HG03066 (cell line): Measurements from ENCODE around the gene STK32B.

ENCODE experiments used
- ATAC-seq: cut with Tn5 transposase; IDR thresholded peaks from one replicate; pipeline ENCODE4 v1.9.1; 2021; ENCODE audit warnings: low read depth; ENCODE audit not compliant: unreplicated experiment

Gene STK32B

DNA sequence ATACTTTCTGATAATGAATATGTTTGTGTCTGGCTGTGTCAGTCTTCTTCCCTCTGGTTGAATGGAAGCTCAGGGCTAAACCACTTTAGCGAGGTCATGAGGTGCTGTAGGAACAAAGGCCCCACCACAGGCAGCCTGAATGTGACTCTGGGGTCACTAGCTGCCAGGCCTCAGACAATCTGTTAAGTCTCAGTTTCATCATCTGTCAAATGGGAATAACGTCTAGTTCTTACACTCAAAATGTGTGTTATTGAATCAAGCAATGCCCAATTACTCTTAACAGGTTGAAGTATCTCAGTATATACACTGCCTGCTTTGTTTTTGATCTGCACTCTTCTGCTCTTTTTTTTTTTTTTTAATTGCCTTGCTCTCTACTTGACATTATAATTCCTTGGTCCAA, 148.6 kb downstream of the STK32B start:
- ATAC-seq, result no peak

DNA sequence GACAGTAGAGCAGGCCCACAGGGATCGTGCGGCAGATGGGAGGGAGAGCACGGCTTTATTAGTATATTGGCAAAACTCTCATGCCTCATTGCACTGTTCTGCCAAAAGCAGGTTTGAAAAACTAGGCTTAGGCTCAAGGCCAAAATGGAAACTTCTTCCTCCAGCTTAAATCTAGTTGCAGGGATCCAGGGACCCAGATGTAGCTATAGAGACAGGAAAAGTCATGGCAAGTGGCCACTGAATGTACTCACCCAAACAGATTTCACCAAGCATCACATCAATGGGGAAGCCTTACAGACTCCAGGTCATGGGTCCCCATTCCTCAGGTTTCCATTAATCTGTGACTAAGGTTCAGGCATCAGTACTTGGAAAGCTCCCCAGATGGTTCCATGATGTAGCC, 149.2 kb downstream of the STK32B start:
- ATAC-seq, result no peak

DNA sequence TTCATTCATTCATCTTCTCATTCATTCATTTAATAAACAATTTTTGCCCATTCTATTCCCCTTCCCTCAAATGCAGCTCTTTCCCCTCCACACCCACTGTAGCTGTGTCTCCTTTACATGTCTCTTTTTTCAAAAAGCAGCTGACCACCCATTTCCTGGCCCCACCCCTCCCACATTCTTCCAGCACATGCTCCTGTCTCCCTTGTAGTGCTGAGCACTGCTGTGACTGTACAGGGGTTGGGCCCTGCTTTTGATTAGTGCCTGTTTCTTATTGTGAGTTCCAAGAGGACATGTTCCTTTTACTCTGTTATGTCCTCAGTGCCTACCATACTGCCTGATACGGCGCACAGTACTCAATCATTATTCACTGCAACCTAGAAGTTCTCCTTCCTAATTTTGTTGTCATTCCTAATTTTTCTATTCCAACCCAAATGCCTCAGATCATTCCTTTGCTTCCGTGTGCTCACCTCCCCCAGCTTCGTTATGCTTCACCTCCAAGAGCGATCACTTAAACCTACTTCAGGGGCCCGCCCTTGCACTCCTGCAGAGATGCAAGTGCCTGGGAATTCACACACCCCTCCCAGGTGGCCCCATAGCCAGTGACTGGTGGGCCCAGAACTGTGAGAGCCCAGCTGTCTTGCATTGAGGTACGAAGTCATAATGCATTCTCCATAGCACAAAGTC, 152.2 kb downstream of the STK32B start:
- no peak for ATAC-seq

DNA sequence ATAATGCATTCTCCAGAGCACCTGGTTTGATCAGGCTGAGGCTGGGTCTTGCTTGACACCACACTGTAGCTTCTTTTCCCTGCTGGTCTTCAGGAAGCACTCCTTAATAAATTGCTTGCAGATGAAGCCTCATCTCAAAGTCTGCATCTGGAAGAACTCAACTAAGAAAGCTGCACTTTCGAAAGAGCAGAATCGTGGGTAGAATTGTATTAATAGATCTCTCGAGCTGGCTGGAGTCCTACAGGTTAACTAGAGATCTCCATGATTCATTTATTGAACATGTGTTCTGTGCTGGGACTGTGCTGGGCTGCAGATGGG, 152.7 kb downstream of the STK32B start:
- no peak for ATAC-seq

DNA sequence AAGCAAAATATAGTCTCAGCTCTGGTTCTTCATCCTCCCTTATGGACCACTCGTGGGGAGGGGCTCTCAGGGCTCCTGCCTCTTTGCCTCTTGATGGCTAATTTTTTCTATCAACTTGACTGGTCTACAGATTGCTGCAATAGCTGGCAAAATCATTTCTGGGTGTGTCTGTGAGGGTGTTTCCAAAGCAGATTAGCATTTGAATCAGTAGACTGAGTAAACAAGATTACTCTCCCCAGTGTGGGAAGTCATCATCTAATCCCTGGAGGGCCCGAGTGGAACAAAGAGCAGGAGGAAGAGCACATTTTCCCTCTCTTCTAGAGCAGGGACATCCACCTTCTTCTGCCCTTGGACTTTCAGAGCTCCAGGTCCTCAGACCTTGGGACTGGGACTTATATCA, 153.5 kb downstream of the STK32B start:
- no peak for ATAC-seq

DNA sequence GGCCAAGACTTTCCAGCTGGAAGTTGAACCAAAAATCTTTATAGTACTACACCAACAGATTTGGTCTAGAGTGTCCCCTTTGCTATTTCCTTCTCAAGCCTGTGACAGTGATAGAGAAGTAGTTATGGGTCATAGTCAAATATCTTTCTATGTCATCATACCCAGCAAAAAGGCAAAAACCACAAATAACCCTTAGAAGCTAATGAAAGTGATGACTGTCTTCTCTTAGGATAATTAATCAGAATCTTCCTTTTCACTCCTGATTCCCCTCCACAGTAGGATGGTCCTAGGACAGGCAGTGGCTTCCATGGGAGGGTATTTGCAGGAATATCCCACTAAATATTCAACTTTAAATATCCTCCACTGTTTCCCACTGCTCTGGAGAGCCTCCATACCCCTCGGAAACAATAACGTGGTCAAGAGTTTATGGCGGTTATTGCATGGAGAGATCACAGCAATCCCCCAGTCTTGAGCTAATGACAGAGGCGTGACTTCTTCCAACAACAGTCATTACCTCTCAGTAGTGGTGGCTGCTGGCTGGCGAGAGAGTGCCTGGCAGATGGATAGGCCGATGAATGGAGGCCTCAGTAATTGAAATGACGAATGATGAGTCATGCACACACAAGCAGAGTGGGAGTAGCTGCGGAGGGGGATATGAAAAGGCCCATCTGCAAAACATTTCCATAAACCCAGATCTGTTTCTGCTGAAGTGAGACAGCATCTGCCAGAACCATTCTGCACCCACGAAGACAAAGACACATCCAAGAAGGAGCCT, 154.9 kb downstream of the STK32B start:
- ATAC-seq, result no peak

DNA sequence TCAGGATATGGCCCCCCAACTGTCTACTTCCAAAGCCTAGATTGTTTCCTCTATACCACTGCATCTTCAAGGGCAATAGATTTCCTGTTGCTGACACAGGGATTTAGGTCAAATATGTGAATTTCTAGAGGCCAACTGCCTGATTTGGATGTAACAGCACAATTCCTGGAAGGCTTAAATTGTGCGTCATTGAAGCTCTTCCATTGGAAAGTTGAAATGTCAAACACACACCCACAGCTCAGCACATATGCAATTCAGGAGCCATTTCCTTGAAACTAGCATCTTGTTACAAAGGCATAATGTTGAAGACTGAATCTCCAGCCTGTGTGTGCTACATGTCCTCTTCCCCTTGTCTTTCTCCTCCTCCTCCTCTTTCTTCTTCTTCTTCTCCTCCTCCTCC, 158.6 kb downstream of the STK32B start:
- ATAC-seq, result no peak

DNA sequence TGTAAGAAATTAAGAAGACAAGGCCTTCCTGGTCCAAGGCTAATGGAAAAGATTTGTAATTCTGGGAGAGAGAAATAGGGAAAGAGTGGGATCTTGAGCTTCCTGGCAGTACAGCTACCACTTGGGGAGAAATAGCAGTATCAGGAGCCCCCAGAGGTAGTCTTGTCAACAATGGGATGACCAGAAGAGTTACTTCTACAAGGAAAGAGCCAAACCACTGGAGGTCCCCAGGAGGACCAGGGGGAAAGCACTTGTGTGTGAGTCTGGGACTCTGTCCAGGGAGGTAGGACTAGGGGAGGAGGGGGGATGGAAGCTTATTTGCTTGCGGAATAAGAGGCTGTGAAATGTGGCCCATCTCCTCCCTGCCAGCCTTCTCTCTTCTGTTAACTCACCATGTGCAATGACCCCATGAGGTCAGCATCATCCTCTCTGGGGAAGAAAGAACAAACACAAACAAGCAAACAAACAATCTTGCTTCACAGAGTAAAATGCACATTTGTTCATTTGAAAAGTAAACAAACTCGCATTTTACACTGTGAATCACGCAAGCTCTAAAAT, 160.1 kb downstream of the STK32B start:
- no peak for ATAC-seq

DNA sequence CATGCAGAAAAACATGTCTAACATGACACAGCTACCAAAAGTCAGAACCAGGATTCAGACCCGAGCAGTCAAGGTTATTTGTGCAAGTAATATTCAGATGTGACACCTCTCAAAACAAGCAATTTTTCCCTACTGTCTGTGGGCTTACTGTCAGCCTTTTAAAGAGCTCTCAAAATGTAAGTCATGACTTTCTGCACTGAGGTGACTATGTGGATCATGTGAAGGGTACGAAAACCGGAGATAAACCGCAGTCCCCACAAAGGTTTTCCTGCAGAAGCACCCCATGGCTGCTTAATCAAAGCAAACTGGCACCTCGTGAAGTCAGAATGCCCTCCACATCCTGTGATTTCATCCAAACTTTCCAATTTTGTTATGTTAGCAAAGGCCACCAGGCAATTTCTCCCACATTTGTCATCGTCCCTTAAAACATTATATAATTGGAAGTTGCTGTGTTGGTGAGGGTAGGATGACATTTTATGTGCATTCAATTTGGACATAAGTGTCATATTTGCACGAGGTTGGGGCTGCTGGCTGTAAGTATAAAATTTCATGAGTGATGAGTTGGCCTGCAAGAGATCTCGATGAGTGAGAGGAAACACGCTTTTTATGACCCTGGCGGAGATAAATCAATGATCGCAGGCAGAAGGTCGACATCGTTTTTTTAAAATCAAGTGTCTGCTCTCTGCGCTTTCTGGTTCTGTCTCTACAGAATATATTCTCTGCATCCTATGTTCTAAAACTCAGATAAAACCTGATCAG, 161.2 kb downstream of the STK32B start:
- ATAC-seq, result no peak

DNA sequence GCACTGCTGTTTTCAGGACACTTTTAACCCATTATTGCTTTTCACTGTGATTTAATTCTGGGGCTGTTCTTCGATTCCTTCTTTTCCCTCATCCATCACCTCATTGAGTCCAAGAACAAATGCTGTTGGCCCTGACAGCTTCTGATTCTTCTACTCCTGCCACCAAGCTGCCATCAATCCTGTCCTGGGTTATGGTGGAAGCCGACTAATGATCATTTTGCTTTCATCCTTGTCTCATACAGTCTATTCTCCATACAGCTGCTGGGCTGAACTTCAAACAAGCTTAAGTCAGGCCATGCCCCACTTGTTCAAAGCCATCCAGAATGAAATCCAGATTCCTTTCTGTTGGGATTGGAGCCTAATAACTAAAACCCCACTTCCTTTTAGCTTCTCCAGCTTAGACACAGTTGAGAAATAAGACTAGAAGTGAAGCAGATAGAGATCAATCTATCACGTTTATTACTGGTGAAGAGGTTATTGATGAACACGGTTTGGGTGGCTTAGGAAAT, 161.9 kb downstream of the STK32B start:
- no peak for ATAC-seq

DNA sequence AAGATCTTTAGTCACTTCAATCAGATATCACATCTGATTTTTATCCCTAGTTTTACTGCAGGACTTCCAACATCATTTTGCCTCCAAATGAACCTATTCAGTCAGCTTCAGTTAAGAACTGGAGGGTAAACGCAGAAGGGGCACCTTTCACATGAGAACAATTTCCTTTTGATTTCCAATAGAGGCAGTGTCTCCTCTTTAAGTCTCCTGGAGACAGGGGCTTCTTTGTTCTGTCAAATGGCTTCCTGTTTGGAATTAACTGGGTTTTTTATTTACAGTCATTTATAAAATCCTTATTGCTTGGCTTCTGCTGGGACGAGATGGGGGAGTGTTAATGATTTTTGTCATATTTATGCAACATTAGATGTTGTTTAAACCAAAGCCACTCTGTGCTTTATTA, 164.0 kb downstream of the STK32B start:
- no peak for ATAC-seq

DNA sequence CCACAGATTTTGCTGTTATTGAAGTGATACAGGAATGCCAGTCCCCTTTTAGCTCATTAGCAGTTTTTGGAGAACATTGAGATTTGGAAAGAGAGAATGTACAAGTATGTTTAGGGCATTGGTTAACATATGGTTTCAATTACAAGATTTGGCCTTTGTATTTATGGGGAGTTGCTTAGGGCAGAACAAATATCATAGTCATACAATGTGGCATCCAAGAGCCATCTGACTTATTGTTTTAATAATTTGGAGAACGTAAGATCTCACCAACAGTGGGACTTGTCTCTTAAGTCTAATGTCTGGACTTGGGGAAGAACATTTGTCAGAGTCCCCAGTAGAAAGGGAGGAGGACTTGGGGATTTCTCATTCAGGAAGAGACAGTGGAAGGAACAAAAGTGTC, 166.1 kb downstream of the STK32B start:
- ATAC-seq, result no peak

DNA sequence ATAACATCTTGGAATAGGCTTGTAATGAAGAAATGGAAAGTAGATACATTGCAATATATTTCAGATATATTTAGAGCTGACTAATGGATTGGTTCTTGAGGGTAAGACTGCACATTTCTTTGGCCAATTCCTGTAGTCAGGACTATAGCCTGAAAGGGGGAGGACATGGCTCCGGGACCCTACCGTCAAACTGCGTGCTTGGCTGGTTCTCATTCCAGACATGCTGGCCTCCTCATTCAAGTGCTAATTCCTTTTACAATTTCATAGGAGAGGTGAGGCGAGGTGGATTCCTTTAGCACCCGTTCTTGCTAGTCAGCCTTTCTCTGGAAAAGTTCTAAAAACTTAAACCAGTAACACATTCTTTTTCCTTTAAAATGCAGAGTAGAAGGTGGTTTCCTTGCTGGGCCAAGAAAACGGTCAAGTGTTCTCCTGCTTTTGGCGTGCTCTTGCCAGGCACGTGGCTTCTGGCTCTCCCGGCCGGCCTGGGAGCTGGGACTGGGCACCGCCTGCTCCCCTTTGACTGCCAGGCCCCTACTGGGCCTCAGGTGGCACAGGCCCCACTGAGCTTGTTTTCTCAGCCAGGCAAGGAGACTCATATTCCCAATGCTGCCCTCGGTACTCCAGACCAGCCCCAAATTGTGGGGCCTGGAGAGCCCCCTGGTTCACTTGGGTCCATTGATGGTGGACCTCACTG, 167.2 kb downstream of the STK32B start:
- ATAC-seq, result no peak

DNA sequence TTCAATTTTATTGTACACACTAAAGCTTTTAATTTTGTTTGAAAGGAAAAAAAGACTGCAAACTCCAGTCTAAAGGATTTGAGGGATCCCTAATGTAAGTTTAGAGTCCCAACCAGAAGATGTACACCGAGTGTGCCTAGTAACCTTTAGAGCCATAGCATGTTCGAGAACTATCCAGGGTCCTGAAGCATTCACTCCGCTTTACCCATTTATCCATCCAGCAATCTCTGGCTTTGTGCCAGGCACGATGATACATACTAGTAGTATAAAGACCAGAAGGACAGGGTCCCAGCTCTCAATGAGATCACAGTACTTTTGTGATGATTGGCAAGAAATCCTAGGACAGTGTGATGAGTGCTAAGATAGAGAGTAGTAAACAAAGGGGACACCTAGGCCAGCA, 168.7 kb downstream of the STK32B start:
- no peak for ATAC-seq

DNA sequence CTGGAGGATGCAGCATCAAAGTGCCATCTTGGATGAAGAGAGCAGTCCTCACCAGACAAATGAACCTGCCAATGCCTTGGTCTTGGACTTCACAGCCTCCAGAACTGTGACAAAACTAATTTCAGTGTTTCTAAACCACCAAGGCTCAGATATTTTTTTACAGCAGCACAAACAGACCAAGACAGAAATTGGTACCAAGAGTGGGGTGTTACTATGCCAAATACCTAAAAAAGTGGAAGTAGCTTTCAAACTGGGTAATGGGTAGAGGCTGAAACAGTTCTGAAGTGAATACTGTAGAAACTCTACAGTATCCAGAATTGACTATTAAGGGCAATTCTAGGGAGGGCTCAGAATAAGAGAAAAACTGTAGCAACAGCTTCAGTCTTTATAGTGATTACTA, 170.8 kb downstream of the STK32B start:
- no peak for ATAC-seq

DNA sequence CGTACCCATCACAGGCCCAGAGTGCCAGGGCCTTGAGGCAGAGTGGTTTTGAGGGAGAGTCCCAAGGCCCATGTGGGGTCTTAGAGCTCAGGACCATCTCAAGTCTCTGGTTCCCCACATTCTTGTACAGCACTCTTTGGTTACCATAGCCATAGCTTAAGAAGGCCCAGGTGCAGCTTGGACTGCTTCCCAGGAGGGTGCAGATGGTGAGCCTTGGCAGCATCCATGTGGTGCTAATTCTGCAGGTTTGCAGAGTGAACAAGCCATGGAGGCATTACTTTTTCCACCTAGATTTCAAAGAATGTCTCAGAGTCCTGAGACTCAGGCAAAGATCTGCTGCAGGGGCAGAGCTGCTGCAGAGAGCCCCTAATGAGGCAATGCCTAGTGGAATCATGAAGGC, 171.7 kb downstream of the STK32B start:
- ATAC-seq, result no peak

DNA sequence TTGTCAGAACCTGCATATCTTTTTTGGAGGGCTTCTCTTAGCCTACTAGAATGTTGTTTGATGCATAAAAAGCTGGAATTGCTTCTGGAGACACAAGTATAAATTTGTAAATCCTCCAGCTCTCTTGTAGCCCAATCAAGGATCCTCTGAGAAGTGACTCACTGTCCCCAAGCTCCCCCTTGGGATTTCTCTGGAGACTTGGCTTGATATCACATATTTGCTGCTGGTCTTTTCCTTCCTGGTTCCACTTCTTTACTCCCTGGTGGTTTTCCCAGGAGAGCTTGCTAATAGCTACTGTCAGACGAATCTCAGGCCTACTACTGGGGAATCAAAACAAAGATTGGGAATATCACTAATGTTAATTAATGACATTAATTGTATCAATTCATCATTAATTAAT, 173.1 kb downstream of the STK32B start:
- no peak for ATAC-seq

DNA sequence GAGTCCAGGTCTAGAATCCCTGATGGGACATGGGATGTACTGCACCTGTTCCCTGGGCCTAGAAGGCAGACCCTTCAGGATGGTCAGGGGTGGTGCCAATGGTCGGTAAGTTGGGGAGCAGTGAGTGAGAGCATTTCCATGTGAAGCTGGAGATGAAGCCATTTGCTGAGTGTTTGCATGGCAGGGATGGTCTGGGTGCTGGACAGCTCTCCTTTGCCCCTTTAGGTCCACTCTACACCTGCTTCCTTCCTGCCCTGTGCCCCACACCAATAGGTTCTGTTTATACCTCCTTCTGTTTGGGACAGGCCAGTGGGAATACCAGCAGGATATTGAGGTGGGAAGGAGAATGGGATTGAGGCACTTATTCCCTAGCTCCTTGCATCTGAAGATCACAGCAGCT, 181.3 kb downstream of the STK32B start:
- no peak for ATAC-seq

DNA sequence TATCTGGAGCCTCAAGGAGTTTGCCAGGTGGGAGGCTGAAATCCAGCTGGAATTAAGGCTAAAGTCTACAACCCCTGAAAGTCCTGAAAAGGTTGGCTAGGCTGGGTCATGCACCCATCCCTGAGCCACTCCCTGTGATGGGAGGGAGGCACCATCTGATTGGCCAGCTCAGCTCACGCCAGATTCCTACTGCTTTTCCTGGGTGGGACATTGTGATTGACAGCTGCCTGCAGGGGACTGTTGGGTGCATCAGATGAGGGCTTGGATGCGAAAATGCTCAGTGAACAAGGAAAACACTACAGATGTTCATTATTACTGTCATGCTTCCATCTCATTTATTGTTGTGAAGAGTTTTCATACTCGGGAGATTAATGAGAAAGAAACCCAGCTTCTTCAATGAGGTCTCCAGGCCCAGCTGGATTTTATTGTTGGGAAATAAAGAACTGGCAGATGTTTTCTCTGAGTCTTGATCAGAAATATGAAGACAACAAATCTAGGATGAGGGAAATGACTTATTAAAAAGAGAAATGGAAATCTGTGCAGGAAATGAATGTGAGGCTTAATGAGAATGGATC, 185.9 kb downstream of the STK32B start:
- no peak for ATAC-seq

DNA sequence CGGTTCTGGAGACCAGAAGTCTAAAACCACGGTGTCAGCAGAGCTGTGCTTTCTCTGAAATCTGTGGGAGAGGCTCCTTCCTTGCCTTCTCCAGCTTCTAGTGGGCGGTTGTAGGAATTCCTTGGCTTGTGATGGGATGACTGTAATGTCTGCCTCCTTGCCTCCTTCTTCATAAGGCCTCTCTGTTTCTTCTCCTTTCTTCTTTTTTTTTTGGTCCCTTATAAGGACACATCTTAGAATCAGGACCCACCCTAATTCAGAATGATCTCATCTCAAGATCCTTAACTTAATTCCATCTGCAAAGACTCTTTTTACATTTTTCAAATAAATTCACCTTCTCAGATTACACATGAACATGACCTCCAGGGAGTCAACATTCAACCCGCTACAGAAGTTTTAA, 186.9 kb downstream of the STK32B start:
- no peak for ATAC-seq
